ENCODE results near the gene HPCAL1. TPM values are rescaled to one million over a fixed set of nuclear protein-coding genes. Genes with fewer than 3 reads are reported as not detected.
A peak's percentile ranks its signal among the peaks of the same experiment; 100 is the strongest.

HPCAL1 gene
- total RNA-seq, 1 experiment from 2014 or later, result 312 TPM

GRCh38 chr2:10439185-10439879 lies 136.6 kb downstream of the HPCAL1 start:
- POLR2A ChIA-PET (ENCODE audit: unreplicated experiment), result interaction anchor here (0.7 to 0.8 kb wide), 2 partner anchors 139 to 313 kb away, joined by 3 to 4 read pairs; no protein-coding TSS in a partner anchor
- DNase-seq, result no peak
- H3K9me3 ChIP-seq (ENCODE audit: low read length), result no peaks in the 10 kb centered on the region
- ATAC-seq, result peak; percentile 7
- H3K9ac ChIP-seq (ENCODE audit: low read length), result no peak overlapping the region
- no peak overlapping the region for H3K4me2 ChIP-seq (ENCODE audit: low read length)
- intact Hi-C loops (cut with micrococcal nuclease), result no loop called here
- H3K27ac ChIP-seq (ENCODE audit: low read length), result peak overlapping the region; percentile 25
- H2AFZ ChIP-seq (ENCODE audit: low read length), result no peak overlapping the region
- H3F3A ChIP-seq (ENCODE audit: low read length, unreplicated experiment), result peaks cover 37% of the 10 kb centered on the region
- no peaks in the 10 kb centered on the region for H3K9me2 ChIP-seq (replicated peaks; ENCODE audit: low read length)
- no peaks in the 10 kb centered on the region for H3K4me1 ChIP-seq (ENCODE audit: insufficient read depth, low read length)
- H3K36me3 ChIP-seq (ENCODE audit: low read depth, low read length), result peaks cover 48% of the 10 kb centered on the region
- BruUV-seq (replicated peaks), result no TSS peak
- no peak for TF ChIP-seq EZH2 (IDR thresholded peaks at IDR 0.05; ENCODE audit: low read length, unreplicated experiment)
- TF ChIP-seq EZH2phosphoT487 (IDR thresholded peaks at IDR 0.05; ENCODE audit: borderline replicate concordance, low read length), result no peak
- no peak for TF ChIP-seq CTCF (conservative IDR thresholded peaks at IDR 0.05; ENCODE audit: low read depth, low read length)
- CTCF ChIA-PET, result interaction anchor here (0.6 kb wide), 1 partner anchor 305 kb away, joined by 3 read pairs; no protein-coding TSS in a partner anchor
- peaks cover 48% of the 10 kb centered on the region for H4K20me1 ChIP-seq (ENCODE audit: low read length)
- H3K79me2 ChIP-seq (ENCODE audit: low read length), result peaks cover 13% of the 10 kb centered on the region
- no peaks in the 10 kb centered on the region for H3K27me3 ChIP-seq (ENCODE audit: low read length)
- H3K4me3 ChIP-seq (ENCODE audit: low read length), result no peak overlapping the region

GRCh38 chr2:10439971-10440370 lies 137.3 kb downstream of the HPCAL1 start:
- DNase-seq (no peak), ATAC-seq (no peak)
- BruUV-seq (replicated peaks), result no TSS peak
- ChIA-PET POLR2A (ENCODE audit: unreplicated experiment) (interaction anchor here (0.6 kb wide), 2 partner anchors 8 to 98 kb away, joined by 3 to 5 read pairs; no protein-coding TSS in a partner anchor), CTCF (interaction anchor here (0.6 kb wide), 1 partner anchor 306 kb away, joined by 3 read pairs; no protein-coding TSS in a partner anchor)
- Histone ChIP-seq H4K20me1 (ENCODE audit: low read length) (peaks cover 54% of the 10 kb centered on the region), H3K4me2 (ENCODE audit: low read length) (no peak overlapping the region), H3K9me3 (ENCODE audit: low read length) (no peaks in the 10 kb centered on the region), H3K9me2 (replicated peaks; ENCODE audit: low read length) (no peaks in the 10 kb centered on the region), H3K4me3 (ENCODE audit: low read length) (no peak overlapping the region), H2AFZ (ENCODE audit: low read length) (no peak overlapping the region), H3K27me3 (ENCODE audit: low read length) (no peaks in the 10 kb centered on the region), H3K9ac (ENCODE audit: low read length) (no peak overlapping the region), H3K79me2 (ENCODE audit: low read length) (peaks cover 20% of the 10 kb centered on the region), H3F3A (ENCODE audit: low read length, unreplicated experiment) (peaks cover 37% of the 10 kb centered on the region), H3K4me1 (ENCODE audit: insufficient read depth, low read length) (peaks cover 4% of the 10 kb centered on the region), H3K27ac (ENCODE audit: low read length) (peak overlapping the region; percentile 25), H3K36me3 (ENCODE audit: low read depth, low read length) (peaks cover 54% of the 10 kb centered on the region)
- intact Hi-C loops (cut with micrococcal nuclease), result no loop called here
- TF ChIP-seq CTCF (conservative IDR thresholded peaks at IDR 0.05; ENCODE audit: low read depth, low read length), result no peak
- TF ChIP-seq EZH2phosphoT487 (IDR thresholded peaks at IDR 0.05; ENCODE audit: borderline replicate concordance, low read length), result no peak
- TF ChIP-seq EZH2 (IDR thresholded peaks at IDR 0.05; ENCODE audit: low read length, unreplicated experiment), result no peak

GRCh38 chr2:10440736-10441135 lies 138.0 kb downstream of the HPCAL1 start:
- Histone ChIP-seq H3K4me3 (ENCODE audit: low read length) (no peak overlapping the region), H3K27me3 (ENCODE audit: low read length) (no peaks in the 10 kb centered on the region), H4K20me1 (ENCODE audit: low read length) (peaks cover 62% of the 10 kb centered on the region), H3K4me2 (ENCODE audit: low read length) (no peak overlapping the region), H3K9ac (ENCODE audit: low read length) (no peak overlapping the region), H3F3A (ENCODE audit: low read length, unreplicated experiment) (peaks cover 37% of the 10 kb centered on the region), H3K27ac (ENCODE audit: low read length) (0 out of 2 replicates have a peak overlapping the region, but pooled peaks have one; percentile 25), H3K79me2 (ENCODE audit: low read length) (peaks cover 27% of the 10 kb centered on the region), H3K36me3 (ENCODE audit: low read depth, low read length) (peaks cover 62% of the 10 kb centered on the region), H3K9me3 (ENCODE audit: low read length) (no peaks in the 10 kb centered on the region), H3K4me1 (ENCODE audit: insufficient read depth, low read length) (peaks cover 7% of the 10 kb centered on the region), H2AFZ (ENCODE audit: low read length) (no peak overlapping the region), H3K9me2 (replicated peaks; ENCODE audit: low read length) (no peaks in the 10 kb centered on the region)
- ChIA-PET POLR2A (ENCODE audit: unreplicated experiment) (interaction anchor here (0.6 kb wide), 1 partner anchor 8 kb away, joined by 5 read pairs; no protein-coding TSS in a partner anchor), CTCF (no interaction called here)
- ATAC-seq (no peak), DNase-seq (no peak)
- no TSS peak for BruUV-seq (replicated peaks)
- intact Hi-C loops (cut with micrococcal nuclease), result no loop called here
- no peak for TF ChIP-seq EZH2phosphoT487 (IDR thresholded peaks at IDR 0.05; ENCODE audit: borderline replicate concordance, low read length)
- no peak for TF ChIP-seq CTCF (conservative IDR thresholded peaks at IDR 0.05; ENCODE audit: low read depth, low read length)
- TF ChIP-seq EZH2 (IDR thresholded peaks at IDR 0.05; ENCODE audit: low read length, unreplicated experiment), result no peak
